ENCODE data around the gene P2RX4. TPM values are rescaled to one million over a fixed set of nuclear protein-coding genes. Genes with fewer than 3 reads are reported as not detected.

P2RX4 gene
- total and polyA plus RNA-seq, 9 of the 15 experiments (the other 6 are each of a cell fraction or from before 2014, with no cell fraction given), result 6.6 to 21.5 (median 11.7) TPM

GRCh38 chr12:121260091-121260490 lies 50.2 kb downstream of the P2RX4 start (continued):
- no peak for TF ChIP-seq HNRNPUL1 (IDR thresholded peaks at IDR 0.05; ENCODE audit: low read length)
- TF ChIP-seq JUN (IDR thresholded peaks at IDR 0.05; ENCODE audit: borderline replicate concordance, low read depth, low read length), result no peak
- no peak for TF ChIP-seq JUN (CRISPR knock-in tag; IDR thresholded peaks at IDR 0.05; ENCODE audit: borderline replicate concordance)
- no peak for TF ChIP-seq SMAD3 (CRISPR knock-in tag; conservative IDR thresholded peaks at IDR 0.05)
- TF ChIP-seq RFX1 (IDR thresholded peaks at IDR 0.05), result no peak
- no peak for TF ChIP-seq SREBF1 (IDR thresholded peaks at IDR 0.05; ENCODE audit: borderline replicate concordance, low read depth, low read length)
- TF ChIP-seq ZNF277 (CRISPR knock-in tag; IDR thresholded peaks at IDR 0.05; ENCODE audit: borderline replicate concordance), result no peak

GRCh38 chr12:121261398-121261797 lies 51.5 kb downstream of the P2RX4 start:
- Histone ChIP-seq H3K9me1 (ENCODE audit: control insufficient read depth, insufficient read depth, low read length) (no peaks in the 10 kb centered on the region), H3K36me3 (ENCODE audit: control insufficient read depth, insufficient read depth, low read length) (peaks cover 49% of the 10 kb centered on the region), H3K4me2 (ENCODE audit: insufficient read depth, low read length) (no peak overlapping the region), H3K9ac (ENCODE audit: insufficient read depth in 1 of 2, low read depth in 2 of 2, low read length in 2 of 2) (peak overlapping the region in 1 of 2 experiments; percentile 19; a peak in 1 of 4 replicates), H4K20me1 (replicated peaks; ENCODE audit: control insufficient read depth, insufficient read depth, low read length) (no peaks in the 10 kb centered on the region), H2AFZ (ENCODE audit: low read depth, low read length) (no peak overlapping the region), H3K27me3 (ENCODE audit: control insufficient read depth in 2 of 2, insufficient read depth in 2 of 2, low read length in 2 of 2) (no peaks in the 10 kb centered on the region), H3K4me3 (no peak overlapping the region), H3K4me1 (replicated peaks in 1 of 2; ENCODE audit: control insufficient read depth in 2 of 2, insufficient read depth in 2 of 2, low read length in 2 of 2) (peaks cover 4 to 6% of the 10 kb centered on the region in 2 experiments; a peak in 4 of 5 replicates), H3K79me2 (ENCODE audit: control insufficient read depth, insufficient read depth, low read length) (no peaks in the 10 kb centered on the region), H3K27ac (ENCODE audit: extremely low read depth, low read depth, low read length) (no peak overlapping the region), H3K9me3 (replicated peaks; ENCODE audit: control insufficient read depth, insufficient read depth, low read depth, low read length) (no peaks in the 10 kb centered on the region)
- no peak for DNase-seq (ENCODE audit: extremely low read depth in 1 of 4, low spot score in 3 of 4)
- FAIRE-seq, result no peak
- ChIA-PET CTCF (ENCODE audit: low intra/inter-chr PET ratio) (no interaction called here), POLR2A (no interaction called here)
- no TSS peak for BruUV-seq (replicated peaks)
- 84% methylated on average over 6 of the region's 6 CpGs for WGBS (ENCODE audit: insufficient coverage, low coverage, missing lambda C conversion rate)
- no peak for ATAC-seq
- intact Hi-C loops (cut with micrococcal nuclease), result no loop called here
- in situ Hi-C loops (cut with MboI), result no loop called here
- TF ChIP-seq ZBTB11 (CRISPR knock-in tag; IDR thresholded peaks at IDR 0.05) (no peak), SFPQ (IDR thresholded peaks at IDR 0.05; ENCODE audit: low read depth, low read length) (no peak), SUPT5H (IDR thresholded peaks at IDR 0.05) (no peak), PCBP1 (IDR thresholded peaks at IDR 0.05; ENCODE audit: low read depth, low read length, poor library complexity, severe bottlenecking) (no peak)
